Measurements from ENCODE around the gene TLR2.

TLR2 gene

GRCh38 chr4:153705743-153706468, 21.8 kb downstream of the TLR2 start:
- no peak overlapping the region for H3K4me3 ChIP-seq (ENCODE audit: low read depth, low read length)
- H3K4me1 ChIP-seq (ENCODE audit: control insufficient read depth, insufficient read depth, low read length) = no peaks in the 10 kb centered on the region
- H3K27me3 ChIP-seq (ENCODE audit: control insufficient read depth, insufficient read depth, low read length) = no peaks in the 10 kb centered on the region
- no peaks in the 10 kb centered on the region for H3K36me3 ChIP-seq (ENCODE audit: control insufficient read depth, insufficient read depth, low read length)
- no peak overlapping the region for H3K9ac ChIP-seq (ENCODE audit: low read depth, low read length)
- no peaks in the 10 kb centered on the region for H3K9me3 ChIP-seq (ENCODE audit: control insufficient read depth, insufficient read depth, low read length)
- no peak overlapping the region for H3K27ac ChIP-seq (ENCODE audit: low read depth, low read length)

GRCh38 chr4:153706519-153706918, 22.4 kb downstream of the TLR2 start:
- Histone ChIP-seq H3K27ac (ENCODE audit: low read depth, low read length) (no peak overlapping the region), H3K9ac (ENCODE audit: low read depth, low read length) (no peak overlapping the region), H3K27me3 (ENCODE audit: control insufficient read depth, insufficient read depth, low read length) (no peaks in the 10 kb centered on the region), H3K36me3 (ENCODE audit: control insufficient read depth, insufficient read depth, low read length) (no peaks in the 10 kb centered on the region), H3K9me3 (ENCODE audit: control insufficient read depth, insufficient read depth, low read length) (no peaks in the 10 kb centered on the region), H3K4me3 (ENCODE audit: low read depth, low read length) (no peak overlapping the region), H3K4me1 (ENCODE audit: control insufficient read depth, insufficient read depth, low read length) (no peaks in the 10 kb centered on the region)

GRCh38 chr4:153710681-153711080, 26.6 kb downstream of the TLR2 start:
- Histone ChIP-seq H3K27ac (ENCODE audit: low read depth, low read length) (no peak overlapping the region), H3K9me3 (ENCODE audit: control insufficient read depth, insufficient read depth, low read length) (no peaks in the 10 kb centered on the region), H3K4me3 (ENCODE audit: low read depth, low read length) (no peak overlapping the region), H3K36me3 (ENCODE audit: control insufficient read depth, insufficient read depth, low read length) (no peaks in the 10 kb centered on the region), H3K4me1 (ENCODE audit: control insufficient read depth, insufficient read depth, low read length) (no peaks in the 10 kb centered on the region), H3K9ac (ENCODE audit: low read depth, low read length) (no peak overlapping the region), H3K27me3 (ENCODE audit: control insufficient read depth, insufficient read depth, low read length) (no peaks in the 10 kb centered on the region)

DNA sequence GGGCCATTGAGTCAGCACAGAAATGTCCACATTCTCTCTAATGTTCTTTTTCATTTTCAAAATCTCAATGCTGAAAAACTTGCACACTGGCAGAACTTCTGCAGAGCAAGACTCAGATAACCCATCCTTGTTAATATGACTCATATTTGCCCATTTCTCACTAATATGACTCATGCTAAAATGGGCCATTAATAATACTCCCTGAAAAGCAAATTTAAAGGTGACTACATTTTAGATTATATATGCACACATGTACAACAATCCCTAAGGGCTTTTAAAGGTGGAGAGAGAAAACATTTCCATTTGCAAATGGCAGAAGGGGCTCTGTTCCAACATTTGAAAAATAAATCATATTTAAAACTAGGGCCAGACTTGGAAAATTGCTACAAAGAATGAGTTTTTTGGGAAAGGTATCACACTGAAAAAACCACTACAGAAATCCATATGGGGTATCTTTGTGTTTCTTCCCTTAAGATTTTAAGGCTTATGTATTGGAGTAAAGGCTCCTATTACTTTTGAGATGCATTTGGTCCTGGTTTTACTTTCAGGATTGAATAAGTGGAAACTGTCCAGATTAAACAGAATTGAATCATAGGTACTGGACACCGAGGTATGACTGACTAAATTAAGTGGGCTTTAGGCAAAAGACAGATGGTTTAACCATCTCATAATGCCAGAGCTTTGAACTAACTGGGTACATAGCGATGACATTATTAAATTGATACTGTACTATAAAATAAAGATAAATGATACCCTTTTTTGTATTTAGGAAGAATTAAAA, 30.0 kb downstream of the TLR2 start:
- no peaks in the 10 kb centered on the region for H3K4me1 ChIP-seq (ENCODE audit: control insufficient read depth, insufficient read depth, low read length)
- H3K27me3 ChIP-seq (ENCODE audit: control insufficient read depth, insufficient read depth, low read length) = no peaks in the 10 kb centered on the region
- no peaks in the 10 kb centered on the region for H3K36me3 ChIP-seq (ENCODE audit: control insufficient read depth, insufficient read depth, low read length)
- H3K4me3 ChIP-seq (ENCODE audit: low read depth, low read length) = no peak overlapping the region
- H3K27ac ChIP-seq (ENCODE audit: low read depth, low read length) = no peak overlapping the region
- H3K9ac ChIP-seq (ENCODE audit: low read depth, low read length) = no peak overlapping the region
- no peaks in the 10 kb centered on the region for H3K9me3 ChIP-seq (ENCODE audit: control insufficient read depth, insufficient read depth, low read length)

DNA sequence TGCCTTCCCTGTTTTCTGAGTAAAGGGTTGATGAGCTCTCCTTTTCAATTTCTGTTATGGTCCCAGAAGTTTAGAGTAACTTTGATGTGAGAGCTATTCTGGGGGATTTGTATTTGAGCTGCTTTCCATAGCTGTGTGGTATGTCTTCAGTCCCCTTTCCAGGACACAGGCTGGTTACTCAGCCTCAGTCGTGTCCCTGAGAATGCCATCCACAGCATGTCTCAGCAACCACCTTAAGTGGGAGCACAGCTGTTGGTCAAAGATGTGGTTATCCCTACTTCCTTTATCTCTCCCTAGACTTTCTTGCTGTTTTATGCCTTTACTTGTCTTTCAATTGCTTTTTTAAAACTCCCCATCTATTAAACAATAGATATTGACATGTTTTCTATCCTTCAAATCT, 38.0 kb downstream of the TLR2 start:
- Histone ChIP-seq H3K27me3 (ENCODE audit: control insufficient read depth, insufficient read depth, low read length) (no peaks in the 10 kb centered on the region), H3K36me3 (ENCODE audit: control insufficient read depth, insufficient read depth, low read length) (no peaks in the 10 kb centered on the region), H3K9ac (ENCODE audit: low read depth, low read length) (no peak overlapping the region), H3K9me3 (ENCODE audit: control insufficient read depth, insufficient read depth, low read length) (no peaks in the 10 kb centered on the region), H3K4me3 (ENCODE audit: low read depth, low read length) (no peak overlapping the region), H3K4me1 (ENCODE audit: control insufficient read depth, insufficient read depth, low read length) (no peaks in the 10 kb centered on the region), H3K27ac (ENCODE audit: low read depth, low read length) (no peak overlapping the region)

DNA sequence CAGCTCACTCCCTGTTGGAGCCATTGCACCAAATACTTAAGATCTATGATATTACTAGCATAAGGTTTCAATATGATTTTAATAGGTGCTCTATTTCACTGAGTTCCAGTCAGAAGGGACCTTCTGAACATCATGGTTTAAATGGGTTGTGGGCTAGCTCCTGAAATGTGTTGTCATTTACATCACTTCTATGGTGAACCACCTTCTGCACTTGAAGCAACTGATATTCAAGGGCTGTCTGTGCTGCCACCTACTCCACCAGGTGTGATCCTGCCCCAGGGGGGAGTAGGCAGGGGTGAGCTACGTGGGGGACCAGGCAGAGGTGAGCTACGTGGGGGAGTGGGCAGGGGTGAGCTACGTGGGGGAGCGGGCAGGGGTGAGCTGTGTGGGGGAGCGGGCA, 40.5 kb downstream of the TLR2 start:
- H3K4me1 ChIP-seq (ENCODE audit: control insufficient read depth, insufficient read depth, low read length) = no peaks in the 10 kb centered on the region
- no peak overlapping the region for H3K27ac ChIP-seq (ENCODE audit: low read depth, low read length)
- H3K4me3 ChIP-seq (ENCODE audit: low read depth, low read length) = no peak overlapping the region
- no peaks in the 10 kb centered on the region for H3K36me3 ChIP-seq (ENCODE audit: control insufficient read depth, insufficient read depth, low read length)
- H3K9ac ChIP-seq (ENCODE audit: low read depth, low read length) = no peak overlapping the region
- H3K27me3 ChIP-seq (ENCODE audit: control insufficient read depth, insufficient read depth, low read length) = no peaks in the 10 kb centered on the region
- no peaks in the 10 kb centered on the region for H3K9me3 ChIP-seq (ENCODE audit: control insufficient read depth, insufficient read depth, low read length)

- H3K9me3 ChIP-seq (ENCODE audit: control insufficient read depth, insufficient read depth, low read length) = no peaks in the 10 kb centered on the region
- no peaks in the 10 kb centered on the region for H3K27me3 ChIP-seq (ENCODE audit: control insufficient read depth, insufficient read depth, low read length)
- H3K4me1 ChIP-seq (ENCODE audit: control insufficient read depth, insufficient read depth, low read length) = no peaks in the 10 kb centered on the region
- no peak overlapping the region for H3K9ac ChIP-seq (ENCODE audit: low read depth, low read length)
- H3K27ac ChIP-seq (ENCODE audit: low read depth, low read length) = no peak overlapping the region
- H3K36me3 ChIP-seq (ENCODE audit: control insufficient read depth, insufficient read depth, low read length) = no peaks in the 10 kb centered on the region
- no peak overlapping the region for H3K4me3 ChIP-seq (ENCODE audit: low read depth, low read length)
Measured at GRCh38 chr4:153725136-153725830, 41.2 kb downstream of the TLR2 start.

GRCh38 chr4:153725831-153726154, 41.7 kb downstream of the TLR2 start:
- Histone ChIP-seq H3K4me3 (ENCODE audit: low read depth, low read length) (no peak overlapping the region), H3K9me3 (ENCODE audit: control insufficient read depth, insufficient read depth, low read length) (no peaks in the 10 kb centered on the region), H3K27me3 (ENCODE audit: control insufficient read depth, insufficient read depth, low read length) (no peaks in the 10 kb centered on the region), H3K4me1 (ENCODE audit: control insufficient read depth, insufficient read depth, low read length) (no peaks in the 10 kb centered on the region), H3K27ac (ENCODE audit: low read depth, low read length) (no peak overlapping the region), H3K9ac (ENCODE audit: low read depth, low read length) (no peak overlapping the region), H3K36me3 (ENCODE audit: control insufficient read depth, insufficient read depth, low read length) (no peaks in the 10 kb centered on the region)

GRCh38 chr4:153728151-153728550, 44.1 kb downstream of the TLR2 start:
- H3K27me3 ChIP-seq (ENCODE audit: control insufficient read depth, insufficient read depth, low read length) = no peaks in the 10 kb centered on the region
- H3K9me3 ChIP-seq (ENCODE audit: control insufficient read depth, insufficient read depth, low read length) = no peaks in the 10 kb centered on the region
- no peaks in the 10 kb centered on the region for H3K4me1 ChIP-seq (ENCODE audit: control insufficient read depth, insufficient read depth, low read length)
- H3K9ac ChIP-seq (ENCODE audit: low read depth, low read length) = no peak overlapping the region
- no peak overlapping the region for H3K4me3 ChIP-seq (ENCODE audit: low read depth, low read length)
- no peaks in the 10 kb centered on the region for H3K36me3 ChIP-seq (ENCODE audit: control insufficient read depth, insufficient read depth, low read length)
- no peak overlapping the region for H3K27ac ChIP-seq (ENCODE audit: low read depth, low read length)

DNA sequence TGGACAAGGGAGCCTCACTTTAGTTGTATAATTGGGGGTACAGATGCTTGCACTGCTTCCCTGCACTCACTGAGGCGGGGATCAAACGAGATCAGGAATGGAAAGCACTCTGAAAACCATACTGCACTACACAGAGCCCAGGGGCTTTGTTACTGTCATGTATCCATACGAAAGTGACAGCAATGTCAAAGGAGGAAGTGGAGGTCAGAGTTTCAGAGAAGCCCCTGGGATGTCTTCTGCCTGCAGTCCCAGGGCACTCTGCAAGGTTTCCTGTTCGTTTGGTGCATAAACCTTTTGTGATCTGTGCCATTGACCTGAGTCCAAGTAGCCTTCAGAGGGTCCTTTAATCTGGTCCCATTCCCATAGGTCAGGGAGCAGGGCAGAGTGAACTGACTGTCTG, 44.6 kb downstream of the TLR2 start:
- no peaks in the 10 kb centered on the region for H3K9me3 ChIP-seq (ENCODE audit: control insufficient read depth, insufficient read depth, low read length)
- H3K4me3 ChIP-seq (ENCODE audit: low read depth, low read length) = no peak overlapping the region
- H3K27ac ChIP-seq (ENCODE audit: low read depth, low read length) = no peak overlapping the region
- no peaks in the 10 kb centered on the region for H3K27me3 ChIP-seq (ENCODE audit: control insufficient read depth, insufficient read depth, low read length)
- no peak overlapping the region for H3K9ac ChIP-seq (ENCODE audit: low read depth, low read length)
- H3K4me1 ChIP-seq (ENCODE audit: control insufficient read depth, insufficient read depth, low read length) = no peaks in the 10 kb centered on the region
- H3K36me3 ChIP-seq (ENCODE audit: control insufficient read depth, insufficient read depth, low read length) = no peaks in the 10 kb centered on the region

DNA sequence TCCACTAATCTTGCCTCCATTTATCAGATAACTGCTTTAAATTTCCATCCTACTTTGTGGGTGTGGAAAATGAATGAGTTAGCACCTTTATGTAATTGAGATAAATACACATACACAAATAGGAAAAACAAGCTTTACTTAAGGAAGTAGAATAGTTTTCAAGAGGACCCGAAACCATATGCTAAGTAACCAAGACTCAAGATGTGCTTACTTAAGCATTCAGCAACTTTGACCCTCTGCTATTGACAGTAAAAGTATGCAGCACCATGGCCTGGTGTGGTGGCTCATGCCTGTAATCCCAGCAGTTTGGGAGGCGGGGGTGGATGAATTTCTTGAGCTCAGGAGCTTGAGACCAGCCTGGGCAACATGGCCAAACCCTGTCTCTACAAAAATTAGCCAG, 45.8 kb downstream of the TLR2 start:
- Histone ChIP-seq H3K27me3 (ENCODE audit: control insufficient read depth, insufficient read depth, low read length) (no peaks in the 10 kb centered on the region), H3K27ac (ENCODE audit: low read depth, low read length) (no peak overlapping the region)

More for the DNA sequence above, 45.8 kb downstream of the TLR2 start:
- no peak overlapping the region for H3K9ac ChIP-seq (ENCODE audit: low read depth, low read length)
- H3K36me3 ChIP-seq (ENCODE audit: control insufficient read depth, insufficient read depth, low read length) = no peaks in the 10 kb centered on the region
- H3K4me3 ChIP-seq (ENCODE audit: low read depth, low read length) = no peak overlapping the region
- H3K4me1 ChIP-seq (ENCODE audit: control insufficient read depth, insufficient read depth, low read length) = no peaks in the 10 kb centered on the region
- no peaks in the 10 kb centered on the region for H3K9me3 ChIP-seq (ENCODE audit: control insufficient read depth, insufficient read depth, low read length)
